Epithelial cell of proximal tubule (primary cell): Measurements from ENCODE around the gene BICD2. TPM values are rescaled to one million over a fixed set of nuclear protein-coding genes. Genes with fewer than 3 reads are reported as not detected.

Experiments
- DNase-seq: peaks from one replicate; pipeline ENCODE4 v3.0.0-alpha.2; 2011; ENCODE audit warnings: low read depth
- H3K4me3 ChIP-seq: 2 replicates; pipeline ENCODE4 v1.5.1; 2011; ENCODE audit warnings: low read depth, mild to moderate bottlenecking, low read length
- total RNA-seq: library from RNA; depleted of rRNA; stranded (reverse); fragments of >200 nt; gene quantifications from 2 replicates; pipeline ENCODE4 v1.2.3, GENCODE V29; 2015
- TF ChIP-seq, protein P1 (sequence below): conservative IDR thresholded peaks from 2 replicates; pipeline ENCODE4 v1.5.1; 2012; ENCODE audit warnings: low read depth, mild to moderate bottlenecking, low read length

Gene BICD2
- total RNA-seq, 1 donor from 2014 or later, result 32.2 TPM

DNA sequence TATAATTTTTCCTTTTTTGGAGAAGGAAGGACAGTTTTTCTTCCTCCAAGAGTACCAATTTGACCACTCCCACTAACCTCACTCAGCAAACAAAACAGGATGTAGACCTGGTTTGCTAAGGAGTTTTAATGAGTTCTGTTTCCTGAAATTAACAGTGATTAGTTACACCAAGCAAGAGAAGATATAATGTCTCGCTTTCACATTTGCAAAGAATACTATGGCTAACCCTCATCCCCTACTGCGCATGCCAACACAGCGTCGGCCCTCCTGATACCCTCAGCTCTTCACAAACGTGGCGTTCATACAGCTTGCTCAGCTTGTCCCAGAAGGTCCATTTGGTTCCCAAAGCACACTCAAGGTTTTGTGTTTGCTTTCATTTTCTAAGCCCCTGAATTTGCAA is 52.8 kb downstream of the BICD2 start:
- no peak overlapping the region for H3K4me3 ChIP-seq
- TF ChIP-seq, protein P1, sequence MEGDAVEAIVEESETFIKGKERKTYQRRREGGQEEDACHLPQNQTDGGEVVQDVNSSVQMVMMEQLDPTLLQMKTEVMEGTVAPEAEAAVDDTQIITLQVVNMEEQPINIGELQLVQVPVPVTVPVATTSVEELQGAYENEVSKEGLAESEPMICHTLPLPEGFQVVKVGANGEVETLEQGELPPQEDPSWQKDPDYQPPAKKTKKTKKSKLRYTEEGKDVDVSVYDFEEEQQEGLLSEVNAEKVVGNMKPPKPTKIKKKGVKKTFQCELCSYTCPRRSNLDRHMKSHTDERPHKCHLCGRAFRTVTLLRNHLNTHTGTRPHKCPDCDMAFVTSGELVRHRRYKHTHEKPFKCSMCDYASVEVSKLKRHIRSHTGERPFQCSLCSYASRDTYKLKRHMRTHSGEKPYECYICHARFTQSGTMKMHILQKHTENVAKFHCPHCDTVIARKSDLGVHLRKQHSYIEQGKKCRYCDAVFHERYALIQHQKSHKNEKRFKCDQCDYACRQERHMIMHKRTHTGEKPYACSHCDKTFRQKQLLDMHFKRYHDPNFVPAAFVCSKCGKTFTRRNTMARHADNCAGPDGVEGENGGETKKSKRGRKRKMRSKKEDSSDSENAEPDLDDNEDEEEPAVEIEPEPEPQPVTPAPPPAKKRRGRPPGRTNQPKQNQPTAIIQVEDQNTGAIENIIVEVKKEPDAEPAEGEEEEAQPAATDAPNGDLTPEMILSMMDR, result no peak
- DNase-seq, result no peak

DNA sequence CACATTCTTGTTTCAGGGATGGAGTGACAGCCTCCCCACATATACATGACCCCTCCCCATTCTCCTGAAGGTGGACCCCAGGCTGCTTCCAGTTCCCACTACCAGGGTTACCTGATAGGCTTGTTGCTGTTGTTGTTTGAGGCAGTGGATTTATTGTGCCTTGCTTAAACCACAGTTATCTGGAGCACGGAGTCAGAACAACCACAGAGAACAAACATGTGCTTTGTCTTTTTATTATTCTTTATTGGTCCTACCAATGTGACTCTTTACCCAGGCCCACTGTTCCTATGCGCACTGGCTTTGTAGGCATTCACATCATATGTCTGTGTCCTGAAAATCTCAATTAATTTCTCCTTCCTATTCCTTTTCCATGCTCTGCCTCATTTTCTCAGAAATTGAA is 53.5 kb downstream of the BICD2 start:
- TF ChIP-seq, protein P1, result no peak

DNA sequence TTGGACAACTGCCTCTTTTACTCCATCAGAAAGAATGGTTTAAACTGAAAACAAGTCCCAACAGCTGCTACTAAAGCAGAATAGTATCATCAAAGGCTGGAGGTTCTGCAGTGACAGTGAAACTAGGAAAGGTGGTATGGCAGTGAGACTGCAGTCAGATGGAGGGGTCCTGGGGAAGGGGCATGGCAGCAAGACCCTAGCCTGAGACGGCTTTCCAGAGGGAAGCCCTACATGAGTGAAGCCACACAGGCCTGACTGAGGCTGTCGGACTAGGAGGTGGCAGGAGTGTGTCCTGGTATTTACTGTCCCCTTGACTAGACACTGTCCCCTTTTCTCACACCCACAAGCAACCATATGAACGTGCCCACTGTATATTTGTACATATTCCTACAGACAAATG is 54.3 kb downstream of the BICD2 start:
- DNase-seq, result no peak
- no peak overlapping the region for H3K4me3 ChIP-seq
- TF ChIP-seq, protein P1, result no peak

More for the DNA sequence above, 53.5 kb downstream of the BICD2 start:
- no peak overlapping the region for H3K4me3 ChIP-seq
- DNase-seq, result no peak

GRCh38 chr9:92709954-92710353 is 54.7 kb downstream of the BICD2 start:
- TF ChIP-seq, protein P1, result no peak
- no peak overlapping the region for H3K4me3 ChIP-seq
- no peak for DNase-seq

DNA sequence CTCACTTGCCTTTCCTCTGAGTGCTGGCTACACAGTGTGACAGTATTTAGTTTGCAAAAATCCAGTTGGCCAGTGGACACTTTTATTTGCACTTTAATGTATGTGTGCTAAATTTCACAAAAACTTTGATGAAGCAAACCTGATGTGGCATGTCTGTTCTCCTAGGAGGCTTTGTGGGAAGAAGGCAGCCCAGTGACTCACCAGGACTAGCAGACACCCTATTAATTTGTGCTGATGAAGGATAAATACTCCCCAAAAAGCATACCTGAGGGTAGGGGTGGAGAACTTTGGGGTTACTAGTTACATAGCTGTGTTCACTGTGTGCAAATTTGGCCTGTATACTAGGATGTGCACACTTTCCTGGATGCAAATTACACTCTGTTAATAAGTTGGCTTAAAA is 55.4 kb downstream of the BICD2 start:
- H3K4me3 ChIP-seq, result no peak overlapping the region
- TF ChIP-seq, protein P1, result no peak
- no peak for DNase-seq

- no peak overlapping the region for H3K4me3 ChIP-seq
- DNase-seq, result peak; percentile 0
- TF ChIP-seq, protein P1, result no peak
Observed at GRCh38 chr9:92707530-92707929, 57.1 kb downstream of the BICD2 start.

GRCh38 chr9:92706218-92706940 is 58.3 kb downstream of the BICD2 start:
- no peak for DNase-seq
- TF ChIP-seq, protein P1, result peak; percentile 58

More at GRCh38 chr9:92706218-92706940, 58.3 kb downstream of the BICD2 start:
- H3K4me3 ChIP-seq, result no peak overlapping the region
